Endothelial cell of umbilical vein (primary cell): ENCODE results near the gene PDGFRB. TPM values are rescaled to one million over a fixed set of nuclear protein-coding genes. Genes with fewer than 3 reads are reported as not detected.

Experiments
- BruUV-seq: library from RNA; stranded (reverse); fragments of 400-500 nt; replicated peaks from 2 replicates; lab custom pipeline; 2021; lab: Mats Ljungman, UMichigan
- CTCF ChIA-PET: fragments of 300-600, 350-600 bp; sonication (Branson Sonifier 250); formaldehyde crosslinking; loops from one replicate; lab custom pipeline; 2021; ENCODE audit warnings: antibody characterized with exemption, inconsistent platforms; lab: Charles Lee
- POLR2A ChIA-PET: fragments of 300-600, 350-600 bp; sonication (Branson Sonifier 250); formaldehyde crosslinking; loops from one replicate; lab custom pipeline; 2021; ENCODE audit warnings: antibody characterized with exemption, inconsistent platforms; lab: Charles Lee
- DNase-seq: peaks from one replicate; pipeline ENCODE4 v3.0.0-alpha.2; 2011; ENCODE audit warnings: low read depth, low spot score
- FAIRE-seq: peaks from 2 replicates; lab custom pipeline; 2011; peaks lifted over from hg19 to GRCh38; lab: Jason Lieb, UNC
- H2AFZ ChIP-seq: 2 replicates; pipeline ENCODE4 v1.6.0; 2012; ENCODE audit warnings: low read depth, low read length, control low read depth, inconsistent platforms
- H3K27ac ChIP-seq: 2 replicates; pipeline ENCODE4 v1.5.1; 2011; ENCODE audit warnings: low read depth, mild to moderate bottlenecking, control low read depth, low read length, moderate library complexity; ENCODE audit not compliant: insufficient read depth
- H3K27me3 ChIP-seq, 2 experiments: 2 replicates each; pipeline versions ENCODE4 v1.6.0 to v1.6.1; 2011; ENCODE audit warnings: low read length in 2 of 2, mixed read lengths in 1 of 2; ENCODE audit not compliant: control insufficient read depth in 2 of 2, insufficient read depth in 2 of 2
- H3K36me3 ChIP-seq, 2 experiments: 2 replicates in 1 of 2; 3 replicates in 1 of 2; pipeline ENCODE4 v1.5.1; 2011; ENCODE audit warnings: low read length in 2 of 2, mild to moderate bottlenecking in 1 of 2, moderate library complexity in 1 of 2; ENCODE audit not compliant: control insufficient read depth in 2 of 2, insufficient read depth in 2 of 2; ENCODE audit errors: extremely low read depth in 1 of 2
- H3K4me1 ChIP-seq: 3 replicates; pipeline ENCODE4 v1.5.1; 2011; ENCODE audit warnings: mild to moderate bottlenecking, low read length; ENCODE audit not compliant: control insufficient read depth, insufficient read depth; ENCODE audit errors: extremely low read depth
- H3K4me2 ChIP-seq: 2 replicates; pipeline ENCODE4 v1.6.1; 2011; ENCODE audit warnings: low read length, control low read depth, mixed read lengths; ENCODE audit not compliant: insufficient read depth
- H3K4me3 ChIP-seq, 3 experiments: fragments of 200-600 bp in 1 of 3; sonication (generic), shearing (Covaris generic) in 1 of 3; replicated peaks in 1 of 3; 2 replicates each; pipeline ENCODE4 v1.5.1; 2011 to 2016; ENCODE audit warnings: control low read depth in 3 of 3, low read length in 3 of 3, mild to moderate bottlenecking in 2 of 3, inconsistent platforms in 1 of 3, low read depth in 1 of 3, moderate library complexity in 1 of 3; ENCODE audit not compliant: insufficient read depth in 1 of 3
- H3K79me2 ChIP-seq: 2 replicates; pipeline ENCODE4 v1.6.0; 2012; ENCODE audit warnings: low read length, inconsistent platforms; ENCODE audit not compliant: control insufficient read depth, insufficient read depth
- H3K9ac ChIP-seq: replicated peaks from 2 replicates; pipeline ENCODE3; 2011; ENCODE audit warnings: low read length, control low read depth; ENCODE audit not compliant: insufficient read depth; ENCODE audit errors: extremely low read depth
- H3K9me1 ChIP-seq: replicated peaks from 3 replicates; pipeline ENCODE4 v1.6.0; 2011; ENCODE audit warnings: mild to moderate bottlenecking, low read length; ENCODE audit not compliant: control insufficient read depth, insufficient read depth; ENCODE audit errors: extremely low read depth
- H3K9me3 ChIP-seq: replicated peaks from 2 replicates; pipeline ENCODE4 v1.5.1; 2012; ENCODE audit warnings: low read length, inconsistent platforms; ENCODE audit not compliant: control insufficient read depth, insufficient read depth
- H4K20me1 ChIP-seq: replicated peaks from 2 replicates; pipeline ENCODE3; 2011; ENCODE audit warnings: mild to moderate bottlenecking, low read length; ENCODE audit not compliant: control insufficient read depth, insufficient read depth; ENCODE audit errors: extremely low read depth
- EZH2 ChIP-seq: IDR thresholded peaks from 2 replicates; pipeline ENCODE4 v1.6.1; 2012; ENCODE audit warnings: borderline replicate concordance, low read depth, mild to moderate bottlenecking, moderate library complexity, low read length, inconsistent platforms; ENCODE audit not compliant: severe bottlenecking
- FOS ChIP-seq: IDR thresholded peaks from 2 replicates; pipeline ENCODE4 v1.6.1; 2011; ENCODE audit warnings: mild to moderate bottlenecking, low read length, moderate library complexity, borderline replicate concordance; ENCODE audit not compliant: insufficient read depth
- GATA2 ChIP-seq: IDR thresholded peaks from 2 replicates; pipeline ENCODE4 v1.7.0; 2011; ENCODE audit warnings: low read depth, mild to moderate bottlenecking, moderate library complexity, mixed read lengths, low read length; ENCODE audit not compliant: insufficient read length, insufficient read depth
- JUN ChIP-seq: IDR thresholded peaks from 2 replicates; pipeline ENCODE4 v1.6.1; 2011; ENCODE audit warnings: borderline replicate concordance, low read depth; ENCODE audit not compliant: insufficient read length, insufficient read depth
- MYC ChIP-seq: IDR thresholded peaks from one replicate; pipeline ENCODE4 v1.6.1; 2011; ENCODE audit warnings: mild to moderate bottlenecking, low read depth, low read length
- POLR2A ChIP-seq: IDR thresholded peaks from 2 replicates; pipeline ENCODE4 v1.6.1; 2012; ENCODE audit warnings: low read depth, mild to moderate bottlenecking, control low read depth, low read length
- POLR2AphosphoS5 ChIP-seq: IDR thresholded peaks from 2 replicates; pipeline ENCODE4 v1.6.1; 2012; ENCODE audit warnings: low read depth, mild to moderate bottlenecking, control low read depth, low read length, moderate library complexity; ENCODE audit not compliant: insufficient read depth
- dilution Hi-C: fragments of 300-500 bp; cut with MboI; formaldehyde crosslinking; loops from one replicate; pipeline ENCODE4 v1.15.0; 2019; ENCODE audit warnings: low sequenced_read_pairs; ENCODE audit not compliant: extremely low pct_ligation_motif_present
- intact Hi-C: fragments of 100-400 bp; cut with micrococcal nuclease; formaldehyde crosslinking; loops from one replicate; pipeline ENCODE4 v1.10.0; 2022
- polyA plus RNA-seq, 4 experiments: library from polyadenylated mRNA; depleted of rRNA in 3 of 4; stranded (reverse) in 3 of 4; unstranded in 1 of 4; fragments of >200 nt; gene quantifications; 2 replicates each; pipeline versions ENCODE4 v1.2.1 to v1.2.3, GENCODE V29; 2011 to 2012; ENCODE audit warnings: missing spikeins in 1 of 4
- total RNA-seq: library from RNA; stranded (reverse); gene quantifications from 2 replicates; pipeline ENCODE4 v1.2.3, GENCODE V29; 2021
- TF ChIP-seq, protein P1 (sequence below), 2 donors: IDR thresholded peaks; 1 replicate in 1 of 2; 2 replicates in 1 of 2; pipeline ENCODE4 v1.5.1; 2011; ENCODE audit warnings: low read length in 2 of 2, mild to moderate bottlenecking in 2 of 2, moderate library complexity in 2 of 2, control low read depth in 1 of 2, inconsistent platforms in 1 of 2, low read depth in 1 of 2; ENCODE audit not compliant: insufficient read depth in 1 of 2; ENCODE audit errors: extremely low read depth in 1 of 2
- TF ChIP-seq, protein P2 (sequence below): IDR thresholded peaks from 2 replicates; pipeline ENCODE4 v1.6.1; 2011; ENCODE audit not compliant: insufficient read depth, insufficient read length

Gene PDGFRB
- total and polyA plus RNA-seq, 2 donors (not counting 3 experiments of a cell fraction or from before 2014, with no cell fraction given): 1.4 to 1.7 TPM

DNA sequence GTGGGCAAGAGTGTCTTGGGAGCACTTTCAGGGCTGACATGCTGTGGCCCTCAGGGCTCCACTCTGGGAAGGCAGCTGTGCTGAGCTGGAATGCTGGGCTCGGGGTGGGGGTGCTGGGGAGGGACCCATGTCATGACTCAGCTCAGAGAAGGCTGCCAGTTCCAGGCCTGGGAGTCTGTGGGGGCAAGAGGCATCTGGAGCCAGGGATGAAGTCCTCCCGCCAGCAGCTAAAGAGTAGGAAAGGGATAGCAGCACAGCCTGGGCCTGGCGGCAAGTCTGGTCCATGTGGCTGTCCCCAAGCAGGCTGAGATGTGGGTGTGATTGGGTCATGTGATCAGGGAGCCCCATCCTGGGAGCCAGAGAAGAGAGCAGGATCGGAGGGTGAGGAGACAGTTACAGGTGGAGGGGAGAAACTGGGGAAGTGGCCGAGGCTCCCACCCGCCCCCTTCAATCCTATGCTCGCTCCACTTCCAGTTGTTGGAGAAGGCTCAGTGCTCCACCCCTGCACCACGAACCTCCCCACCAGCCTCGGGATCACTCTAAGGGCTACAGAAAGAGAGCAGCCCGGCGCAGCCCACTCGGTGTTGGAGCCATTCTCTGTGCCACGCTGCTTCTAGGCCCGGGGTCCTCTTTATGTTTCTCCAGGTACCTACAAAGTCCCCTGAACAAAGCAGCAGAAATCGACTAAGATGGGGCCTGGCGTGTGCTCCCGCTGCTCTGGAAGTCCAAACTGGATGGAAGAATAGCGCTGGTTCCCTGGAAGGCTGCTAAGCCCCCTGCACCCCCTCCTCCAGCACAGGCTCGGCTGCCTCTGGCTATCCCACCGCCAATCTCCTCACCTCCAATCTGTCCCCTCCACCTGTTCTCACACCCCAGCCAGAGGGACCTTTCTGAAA is 12.0 kb downstream of the PDGFRB start:
- Histone ChIP-seq H3K4me2 (no peak overlapping the region), H4K20me1 (no peaks in the 10 kb centered on the region), H3K4me1 (peaks cover 12% of the 10 kb centered on the region), H3K4me3 (no peak overlapping the region), H3K9me3 (no peaks in the 10 kb centered on the region), H3K36me3 (no peaks in the 10 kb centered on the region), H3K27ac (no peak overlapping the region), H3K27me3 (no peaks in the 10 kb centered on the region), H3K9me1 (no peaks in the 10 kb centered on the region), H3K79me2 (no peaks in the 10 kb centered on the region), H3K9ac (no peak overlapping the region), H2AFZ (no peak overlapping the region)
- no peak for TF ChIP-seq MYC
- no peak for TF ChIP-seq EZH2
- no peak for TF ChIP-seq JUN
- TF ChIP-seq, protein P1, sequence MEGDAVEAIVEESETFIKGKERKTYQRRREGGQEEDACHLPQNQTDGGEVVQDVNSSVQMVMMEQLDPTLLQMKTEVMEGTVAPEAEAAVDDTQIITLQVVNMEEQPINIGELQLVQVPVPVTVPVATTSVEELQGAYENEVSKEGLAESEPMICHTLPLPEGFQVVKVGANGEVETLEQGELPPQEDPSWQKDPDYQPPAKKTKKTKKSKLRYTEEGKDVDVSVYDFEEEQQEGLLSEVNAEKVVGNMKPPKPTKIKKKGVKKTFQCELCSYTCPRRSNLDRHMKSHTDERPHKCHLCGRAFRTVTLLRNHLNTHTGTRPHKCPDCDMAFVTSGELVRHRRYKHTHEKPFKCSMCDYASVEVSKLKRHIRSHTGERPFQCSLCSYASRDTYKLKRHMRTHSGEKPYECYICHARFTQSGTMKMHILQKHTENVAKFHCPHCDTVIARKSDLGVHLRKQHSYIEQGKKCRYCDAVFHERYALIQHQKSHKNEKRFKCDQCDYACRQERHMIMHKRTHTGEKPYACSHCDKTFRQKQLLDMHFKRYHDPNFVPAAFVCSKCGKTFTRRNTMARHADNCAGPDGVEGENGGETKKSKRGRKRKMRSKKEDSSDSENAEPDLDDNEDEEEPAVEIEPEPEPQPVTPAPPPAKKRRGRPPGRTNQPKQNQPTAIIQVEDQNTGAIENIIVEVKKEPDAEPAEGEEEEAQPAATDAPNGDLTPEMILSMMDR (IDR thresholded peaks at IDR 0.05; ENCODE audit: extremely low read depth in 1 of 2, insufficient read depth in 1 of 2, low read depth in 1 of 2, low read length in 2 of 2): no peak
- TF ChIP-seq FOS: no peak
- no peak for TF ChIP-seq GATA2
- TF ChIP-seq POLR2AphosphoS5: no peak
- TF ChIP-seq POLR2A: no peak
- TF ChIP-seq, protein P2, sequence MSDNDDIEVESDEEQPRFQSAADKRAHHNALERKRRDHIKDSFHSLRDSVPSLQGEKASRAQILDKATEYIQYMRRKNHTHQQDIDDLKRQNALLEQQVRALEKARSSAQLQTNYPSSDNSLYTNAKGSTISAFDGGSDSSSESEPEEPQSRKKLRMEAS: no peak
- intact Hi-C loops: no loop called here
- dilution Hi-C loops: no loop called here
- POLR2A ChIA-PET: no interaction called here
- FAIRE-seq: no peak
- BruUV-seq: no TSS peak
- no peak for DNase-seq
- CTCF ChIA-PET: interaction anchor here (1.5 to 2.6 kb wide), 3 partner anchors 12 to 292 kb away, joined by 4 to 6 read pairs (median 4); partner anchors contain the start of gene PDGFRB
